Calu3 (cell line): Measurements from ENCODE around the gene CPT1A. TPM values are rescaled to one million over a fixed set of nuclear protein-coding genes. Genes with fewer than 3 reads are reported as not detected.

ENCODE experiments used
- BruUV-seq: library from RNA; stranded (reverse); fragments of 400-500 nt; replicated peaks from 2 replicates; lab custom pipeline; 2021; lab: Mats Ljungman, UMichigan
- CTCF ChIA-PET: fragments of 300-600 bp; sonication (Branson Sonifier 250); formaldehyde crosslinking; loops from one replicate; lab custom pipeline; 2022; ENCODE audit warnings: antibody characterized with exemption; lab: Charles Lee
- DNase-seq: peaks from one replicate; pipeline ENCODE4 v3.0.0; 2022
- H3K27ac Mint-ChIP-seq: one replicate; pipeline ENCODE4 v1.8.0; 2022; ENCODE audit warnings: mixed read lengths; ENCODE audit not compliant: unreplicated experiment
- H3K27me3 Mint-ChIP-seq: one replicate; pipeline ENCODE4 v1.8.0; 2022; ENCODE audit warnings: mixed read lengths; ENCODE audit not compliant: unreplicated experiment
- H3K36me3 Mint-ChIP-seq: one replicate; pipeline ENCODE4 v1.8.0; 2022; ENCODE audit warnings: mild to moderate bottlenecking, moderate library complexity, mixed read lengths; ENCODE audit not compliant: insufficient read depth, unreplicated experiment
- H3K4me1 Mint-ChIP-seq: one replicate; pipeline ENCODE4 v1.8.0; 2022; ENCODE audit warnings: mild to moderate bottlenecking, low read depth, mixed read lengths; ENCODE audit not compliant: unreplicated experiment
- H3K4me3 Mint-ChIP-seq: one replicate; pipeline ENCODE4 v1.8.0; 2022; ENCODE audit warnings: mild to moderate bottlenecking, low read depth, moderate library complexity, mixed read lengths; ENCODE audit not compliant: unreplicated experiment
- H3K9me3 Mint-ChIP-seq: one replicate; pipeline ENCODE4 v1.8.0; 2022; ENCODE audit warnings: low read depth, mixed read lengths; ENCODE audit not compliant: unreplicated experiment
- intact Hi-C: fragments of 100-400 bp; cut with micrococcal nuclease; formaldehyde crosslinking; loops from one replicate; pipeline ENCODE4 v1.10.0; 2022; ENCODE audit not compliant: unreplicated experiment
- total RNA-seq: library from RNA; stranded (reverse); gene quantifications from 2 replicates; pipeline ENCODE4 v1.2.3, GENCODE V29; 2022
- TF ChIP-seq, protein P1 (sequence below): fragments of 200-600 bp; IDR thresholded peaks from one replicate; pipeline ENCODE4 v1.8.0; 2022; ENCODE audit warnings: antibody characterized with exemption; ENCODE audit not compliant: unreplicated experiment

The CPT1A gene
- total RNA-seq, 1 experiment from 2014 or later = 45.9 TPM

DNA sequence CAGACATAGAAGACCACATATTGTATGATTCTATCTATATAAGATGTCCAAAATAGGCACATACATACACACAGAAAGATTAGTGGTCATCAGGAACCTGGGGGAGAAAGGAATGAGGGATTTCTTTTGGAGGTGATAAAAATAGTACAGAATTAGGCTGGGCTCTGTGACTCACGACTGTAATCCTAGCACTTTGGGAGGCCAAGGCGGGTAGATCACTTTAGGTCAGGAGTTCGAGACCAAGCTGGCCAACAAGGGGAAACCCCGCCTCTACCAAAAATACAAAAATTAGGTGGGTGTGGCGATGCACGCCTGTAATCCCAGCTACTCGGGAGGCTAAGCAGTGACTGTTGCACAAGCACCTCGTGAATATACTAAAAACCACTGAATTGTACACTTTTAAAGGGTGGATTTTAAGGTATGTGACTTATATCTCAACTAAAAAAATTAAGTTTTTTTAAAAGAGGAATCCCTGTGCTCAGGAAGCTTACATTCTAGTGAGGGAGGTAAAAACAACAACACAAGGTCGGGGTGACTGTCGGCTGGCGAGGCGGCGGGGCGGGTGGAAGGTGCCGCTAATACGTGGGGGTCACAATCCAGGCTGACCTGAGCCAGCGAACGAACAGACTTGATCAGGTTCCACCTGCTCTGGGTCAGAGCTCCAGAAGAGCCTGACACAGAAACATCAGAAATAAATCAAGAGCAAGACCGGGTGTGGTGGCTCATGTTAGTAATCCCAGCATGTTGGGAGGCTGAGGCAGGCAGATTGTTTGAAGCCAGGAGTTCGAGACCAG is 65.1 kb downstream of the CPT1A start:
- peak overlapping the region; percentile 20 for H3K4me3 Mint-ChIP-seq
- CTCF ChIA-PET = no interaction called here
- DNase-seq = peak; percentile 23
- H3K9me3 Mint-ChIP-seq = no peaks in the 10 kb centered on the region
- H3K27ac Mint-ChIP-seq = peak overlapping the region; percentile 73
- intact Hi-C loops = no loop called here
- TF ChIP-seq, protein P1, sequence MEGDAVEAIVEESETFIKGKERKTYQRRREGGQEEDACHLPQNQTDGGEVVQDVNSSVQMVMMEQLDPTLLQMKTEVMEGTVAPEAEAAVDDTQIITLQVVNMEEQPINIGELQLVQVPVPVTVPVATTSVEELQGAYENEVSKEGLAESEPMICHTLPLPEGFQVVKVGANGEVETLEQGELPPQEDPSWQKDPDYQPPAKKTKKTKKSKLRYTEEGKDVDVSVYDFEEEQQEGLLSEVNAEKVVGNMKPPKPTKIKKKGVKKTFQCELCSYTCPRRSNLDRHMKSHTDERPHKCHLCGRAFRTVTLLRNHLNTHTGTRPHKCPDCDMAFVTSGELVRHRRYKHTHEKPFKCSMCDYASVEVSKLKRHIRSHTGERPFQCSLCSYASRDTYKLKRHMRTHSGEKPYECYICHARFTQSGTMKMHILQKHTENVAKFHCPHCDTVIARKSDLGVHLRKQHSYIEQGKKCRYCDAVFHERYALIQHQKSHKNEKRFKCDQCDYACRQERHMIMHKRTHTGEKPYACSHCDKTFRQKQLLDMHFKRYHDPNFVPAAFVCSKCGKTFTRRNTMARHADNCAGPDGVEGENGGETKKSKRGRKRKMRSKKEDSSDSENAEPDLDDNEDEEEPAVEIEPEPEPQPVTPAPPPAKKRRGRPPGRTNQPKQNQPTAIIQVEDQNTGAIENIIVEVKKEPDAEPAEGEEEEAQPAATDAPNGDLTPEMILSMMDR = no peak
- peaks cover 26% of the 10 kb centered on the region for H3K36me3 Mint-ChIP-seq
- no peaks in the 10 kb centered on the region for H3K27me3 Mint-ChIP-seq
- H3K4me1 Mint-ChIP-seq = peaks cover 18% of the 10 kb centered on the region
- no TSS peak for BruUV-seq

DNA sequence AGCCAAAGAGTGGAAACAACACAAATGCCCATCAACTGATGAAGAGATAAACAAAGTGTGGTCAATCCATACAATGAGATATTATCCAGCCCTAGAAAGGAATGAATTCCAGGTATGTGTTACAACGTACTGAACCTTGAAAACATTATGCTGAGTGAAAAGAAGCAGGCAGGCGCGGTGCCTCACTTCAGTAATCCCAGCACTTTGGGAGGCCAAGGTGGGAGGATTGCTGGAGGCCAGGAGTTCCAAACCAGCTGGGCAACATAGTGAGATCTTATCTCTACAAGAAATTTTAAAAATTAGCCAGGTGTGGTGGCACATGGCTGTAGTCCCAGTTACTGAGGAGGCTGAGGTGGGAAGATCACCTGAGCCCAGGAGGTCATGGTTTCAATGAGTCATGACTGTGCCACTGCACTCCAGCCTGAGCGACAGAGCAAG is 65.7 kb downstream of the CPT1A start:
- H3K27ac Mint-ChIP-seq = peak overlapping the region; percentile 73
- CTCF ChIA-PET = no interaction called here
- TF ChIP-seq, protein P1 = no peak
- peaks cover 18% of the 10 kb centered on the region for H3K4me1 Mint-ChIP-seq
- intact Hi-C loops = no loop called here
- BruUV-seq = no TSS peak
- DNase-seq = peak; percentile 68
- H3K4me3 Mint-ChIP-seq = peak overlapping the region; percentile 20
- H3K36me3 Mint-ChIP-seq = peaks cover 26% of the 10 kb centered on the region
- no peaks in the 10 kb centered on the region for H3K9me3 Mint-ChIP-seq
- no peaks in the 10 kb centered on the region for H3K27me3 Mint-ChIP-seq

DNA sequence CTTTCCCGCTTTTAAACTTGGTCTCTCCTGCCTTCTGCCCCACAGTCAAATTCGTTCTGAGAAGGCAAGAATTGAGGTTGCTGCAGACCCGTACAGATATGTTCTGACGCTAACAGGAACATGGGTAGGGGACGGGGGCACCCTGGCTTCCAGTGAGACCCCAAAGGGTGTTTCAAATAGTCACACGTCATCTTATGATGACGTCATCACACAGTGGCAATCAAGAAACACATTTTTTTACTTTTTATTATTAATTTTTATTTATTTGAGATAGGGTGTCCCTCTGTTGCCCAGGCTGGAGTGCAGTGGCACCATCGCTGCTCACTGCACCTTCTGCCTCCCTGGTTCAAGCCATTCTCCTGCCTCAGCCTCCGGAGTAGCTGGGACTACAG is 67.5 kb downstream of the CPT1A start:
- DNase-seq = no peak
- H3K27me3 Mint-ChIP-seq = no peaks in the 10 kb centered on the region
- intact Hi-C loops = no loop called here
- CTCF ChIA-PET = no interaction called here
- H3K4me1 Mint-ChIP-seq = peaks cover 18% of the 10 kb centered on the region
- BruUV-seq = no TSS peak
- TF ChIP-seq, protein P1 = no peak
- H3K27ac Mint-ChIP-seq = no peak overlapping the region
- peaks cover 30% of the 10 kb centered on the region for H3K36me3 Mint-ChIP-seq
- no peak overlapping the region for H3K4me3 Mint-ChIP-seq
- no peaks in the 10 kb centered on the region for H3K9me3 Mint-ChIP-seq

DNA sequence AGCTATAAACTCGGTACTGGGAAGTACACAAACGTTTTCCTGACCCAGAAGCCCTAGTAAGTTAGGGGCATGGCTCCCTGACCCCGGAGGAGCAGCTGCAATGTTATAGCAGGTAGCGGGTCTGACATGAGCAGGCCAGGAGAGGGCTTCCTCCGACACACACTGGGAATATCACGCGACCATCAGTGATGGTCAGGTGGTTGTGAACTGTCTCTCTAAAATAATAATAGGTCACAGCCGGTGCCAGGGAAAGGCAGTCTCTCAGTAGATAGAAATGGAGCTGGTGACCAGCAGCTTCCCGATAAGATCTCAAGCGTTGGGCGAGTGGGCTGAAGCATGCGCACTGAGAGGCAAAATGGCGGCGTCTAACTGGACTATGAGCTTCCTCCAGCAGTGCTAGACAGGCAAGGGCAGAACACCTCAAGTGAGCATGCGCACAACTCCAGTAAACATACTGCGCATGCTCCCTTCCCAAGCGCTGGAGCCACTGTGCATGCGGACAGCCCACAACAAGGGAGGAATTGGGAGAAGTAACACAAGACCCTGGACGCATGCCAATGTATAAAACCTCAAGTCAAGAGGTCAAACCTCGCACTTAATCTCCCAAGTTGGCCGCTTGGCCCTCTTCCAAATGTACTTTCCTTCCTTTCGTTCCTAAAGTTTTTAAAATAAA is 68.1 kb downstream of the CPT1A start:
- Mint-ChIP-seq H3K27me3 (no peaks in the 10 kb centered on the region), H3K4me1 (peaks cover 18% of the 10 kb centered on the region), H3K27ac (no peak overlapping the region), H3K9me3 (no peaks in the 10 kb centered on the region), H3K36me3 (peaks cover 25% of the 10 kb centered on the region), H3K4me3 (no peak overlapping the region)
- CTCF ChIA-PET = no interaction called here
- no TSS peak for BruUV-seq
- no peak for DNase-seq
- intact Hi-C loops = no loop called here
- TF ChIP-seq, protein P1 = no peak
